KOPT-K1 (cell line): ENCODE measurements around the gene ASS1.

Source experiments
- H3K27ac ChIP-seq: fragments of 200-600 bp; sonication (generic); 2 replicates; pipeline ENCODE4 v1.5.1; 2016; ENCODE audit warnings: antibody characterized with exemption, mild to moderate bottlenecking, low read depth, low read length; ENCODE audit not compliant: poor library complexity, severe bottlenecking
- H3K36me3 ChIP-seq: fragments of 200-600 bp; sonication (generic); 2 replicates; pipeline ENCODE4 v1.5.1; 2017; ENCODE audit warnings: antibody characterized with exemption, mild to moderate bottlenecking, low read length, moderate library complexity; ENCODE audit not compliant: insufficient read depth
- H3K9me3 ChIP-seq: fragments of 200-600 bp; sonication (generic); 2 replicates; pipeline ENCODE4 v1.5.1; 2017; ENCODE audit warnings: antibody characterized with exemption, low read length, mild to moderate bottlenecking; ENCODE audit not compliant: insufficient read depth, poor library complexity, severe bottlenecking

The ASS1 gene

GRCh38 chr9:130542038-130542437, 97.3 kb downstream of the ASS1 start:
- Histone ChIP-seq H3K27ac (no peak overlapping the region), H3K36me3 (no peaks in the 10 kb centered on the region)

GRCh38 chr9:130542457-130543228, 97.9 kb downstream of the ASS1 start:
- H3K9me3 ChIP-seq: no peaks in the 10 kb centered on the region
- H3K36me3 ChIP-seq: no peaks in the 10 kb centered on the region
- no peak overlapping the region for H3K27ac ChIP-seq

More at GRCh38 chr9:130542038-130542437, 97.3 kb downstream of the ASS1 start:
- H3K9me3 ChIP-seq: no peaks in the 10 kb centered on the region

- Histone ChIP-seq H3K27ac (no peak overlapping the region), H3K36me3 (no peaks in the 10 kb centered on the region), H3K9me3 (no peaks in the 10 kb centered on the region)
These were observed 98.6 kb downstream of the ASS1 start for GRCh38 chr9:130543368-130543767.

GRCh38 chr9:130543859-130544258, 99.1 kb downstream of the ASS1 start:
- no peak overlapping the region for H3K27ac ChIP-seq
- no peaks in the 10 kb centered on the region for H3K36me3 ChIP-seq
- H3K9me3 ChIP-seq: peaks cover 2% of the 10 kb centered on the region

- Histone ChIP-seq H3K9me3 (peaks cover 7% of the 10 kb centered on the region), H3K36me3 (no peaks in the 10 kb centered on the region), H3K27ac (no peak overlapping the region)
These were observed 99.6 kb downstream of the ASS1 start for GRCh38 chr9:130544364-130544763.

- H3K9me3 ChIP-seq: peaks cover 12% of the 10 kb centered on the region
- H3K36me3 ChIP-seq: no peaks in the 10 kb centered on the region
These were observed 103.3 kb downstream of the ASS1 start for GRCh38 chr9:130548103-130548502.

GRCh38 chr9:130549093-130549735, 104.5 kb downstream of the ASS1 start:
- H3K36me3 ChIP-seq: no peaks in the 10 kb centered on the region
- H3K27ac ChIP-seq: no peak overlapping the region
- peaks cover 12% of the 10 kb centered on the region for H3K9me3 ChIP-seq

More at GRCh38 chr9:130548103-130548502, 103.3 kb downstream of the ASS1 start:
- H3K27ac ChIP-seq: no peak overlapping the region
